ENCODE data around the gene ZNF81.

DNA sequence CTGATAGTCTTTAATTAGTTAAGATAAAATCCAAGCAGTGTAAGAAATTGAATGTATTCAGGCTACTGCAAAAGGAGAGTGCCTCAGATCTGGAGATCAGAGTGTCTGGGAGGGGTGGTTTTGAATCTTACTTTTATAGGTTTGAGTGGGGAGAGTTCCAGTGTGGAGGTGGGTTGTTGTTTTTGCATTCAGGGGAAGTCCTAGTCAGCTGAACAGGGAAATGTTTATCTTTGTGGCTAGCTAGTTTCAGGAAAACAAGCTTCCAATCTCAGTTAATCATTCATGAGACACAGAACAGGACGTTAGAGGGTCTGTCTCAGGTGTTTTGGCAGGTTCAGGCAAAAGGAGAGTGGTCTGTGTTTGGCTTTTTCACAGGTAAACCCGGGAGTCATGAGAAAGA lies 26.0 kb downstream of the ZNF81 start:
- no peak for TF ChIP-seq POLR2A (IDR thresholded peaks at IDR 0.05; ENCODE audit: low read depth, low read length)
- TF ChIP-seq POLR2AphosphoS5 (IDR thresholded peaks at IDR 0.05; ENCODE audit: low read depth, low read length) = no peak
- no peak for TF ChIP-seq TAF1 (IDR thresholded peaks at IDR 0.05; ENCODE audit: borderline replicate concordance, low read depth, low read length)
